Heart right ventricle (tissue), 16 donors: Measurements from ENCODE around the gene APOC1. TPM values are rescaled to one million over a fixed set of nuclear protein-coding genes. Genes with fewer than 3 reads are reported as not detected.
"Not testable (repeated sequence)": the region's sequence is repeated elsewhere in the genome, so short reads cannot be mapped to it uniquely, and the experiment has no call there.

ENCODE experiments used
- ATAC-seq, 8 donors: fragments of 200-7000 bp; cut with Tn5 transposase; one replicate each; pipeline ENCODE4 v1.9.1; 2020; ENCODE audit warnings: mild to moderate bottlenecking in 8 of 8, moderate library complexity in 8 of 8, moderate number of reproducible peaks in 1 of 8
- DNase-seq, 2 donors: peaks; one replicate each; pipeline ENCODE4 v3.0.0-alpha.2; 2020
- H3K27ac ChIP-seq, 10 donors: fragments of 200-600 bp; sonication (generic) in 2 of 10; one replicate each; pipeline versions ENCODE4 v1.5.0 to v1.8.0; 2020 to 2022; ENCODE audit warnings: mild to moderate bottlenecking in 3 of 10
- H3K27me3 ChIP-seq, 7 donors: fragments of 200-600 bp; one replicate each; pipeline ENCODE4 v1.8.0; 2021 to 2022; ENCODE audit warnings: mild to moderate bottlenecking in 2 of 7
- H3K36me3 ChIP-seq, 9 donors: fragments of 200-600 bp; sonication (generic) in 1 of 9; one replicate each; pipeline versions ENCODE4 v1.5.0 to v1.8.0; 2020 to 2022; ENCODE audit warnings: mild to moderate bottlenecking in 2 of 9
- H3K4me1 ChIP-seq, 9 donors: fragments of 200-600 bp; sonication (generic) in 1 of 9; one replicate each; pipeline versions ENCODE4 v1.5.0 to v1.8.0; 2020 to 2022; ENCODE audit warnings: mild to moderate bottlenecking in 4 of 9
- H3K4me3 ChIP-seq, 10 donors: fragments of 200-600 bp; sonication (generic) in 2 of 10; one replicate each; pipeline versions ENCODE4 v1.5.0 to v1.8.0; 2020 to 2022; ENCODE audit warnings: mild to moderate bottlenecking in 7 of 10, moderate library complexity in 2 of 10
- H3K9me3 ChIP-seq, 11 donors: fragments of 200-600 bp in 10 of 11; sonication (generic) in 2 of 11; one replicate each; pipeline versions ENCODE4 v1.5.0 to v1.8.0; 2013 to 2022; ENCODE audit warnings: mild to moderate bottlenecking in 2 of 11, control low read depth in 1 of 11, moderate library complexity in 1 of 11
- WGBS, 2 donors: extraction: QIAGEN DNeasy Blood & Tissue Kit; methylation state at CpG; one replicate each; pipeline ENCODE4 v1.1.7; 2013; ENCODE audit warnings: inconsistent platforms in 1 of 2; 5-methylcytosine and 5-hydroxymethylcytosine counted together
- intact Hi-C, 10 donors: fragments of 100-400 bp; cut with DNase I; formaldehyde crosslinking; loops; one replicate each; pipeline versions ENCODE4 v1.11.1 to v1.14.2; 2022
- polyA plus RNA-seq, 2 donors: library from polyadenylated mRNA; stranded (reverse); fragments of 200-250 nt; gene quantifications; one replicate each; pipeline ENCODE4 v1.2.3, GENCODE V29; 2013
- total RNA-seq, 10 donors: library from RNA; stranded (reverse); fragmentation: NEBNext Ultra II Directional in 3 of 10; extraction: Animal tissue kit (Norgen Biotek cat#: 25700) in 3 of 10; gene quantifications; one replicate each; pipeline versions ENCODE4 v1.2.1 to v1.2.4, GENCODE V29; 2021 to 2023
- TF ChIP-seq, protein P1 (sequence below), 9 donors: fragments of 200-600 bp; sonication (generic) in 2 of 9; IDR thresholded peaks; one replicate each; pipeline versions ENCODE4 v1.5.0 to v1.8.0; 2021 to 2022; ENCODE audit warnings: antibody characterized with exemption in 9 of 9, mild to moderate bottlenecking in 5 of 9, moderate library complexity in 1 of 9
- donor health status: Arrhythmogenic right ventricular cardiomyopathy.
- donor health status: ischemic (EF 13 %, LVEDD 7.1; RV severe dilation, severe dysfunction).
- donor health status: healthy with polysubstance abuse.
- donor health status: DM: no; HTN: yes; CAD: no.
- donor health status: DM: no; HTN: no; CAD: no.
- donor health status: ischemic (EF 25% LVEDD 6.9; RV normal size, moderate dysfunction).
- donor health status: ischemic (EF 25% LVEDD 5.7; RV mildly dilated, moderate dysfunction).
- donor health status: healthy.
- donor health status: DM: yes; HTN: yes; CAD: no.
- donor health status: Ischemic cardiomyopathy.
- donor health status: ischemic (EF 35%, LVEDD 5.7; RV mildly dilated, moderate dysfunction).
- donor health status: nonischemic (EF 11% LVEDD 7.7; RV severe dilation, severe dysfunction).
- donor health status: DM: yes; HTN: yes; CAD: no.
- donor health status: PGD.
- donor health status: ischemic (EF 29% LVEDD 5.4; RV normal size, mild dysfunction).
- donor health status: nonischemic (EF 23%, LVEDD 6.1; RV moderate dilation, normal function).

The APOC1 gene
- total and polyA plus RNA-seq, 12 donors = 1.4 to 13.5 (median 2.9) TPM; not detected in 5

GRCh38 chr19:44884566-44884965 is 29.8 kb upstream of the APOC1 start:
- WGBS, 2 donors = 93 to 94% methylated on average over 4 of the region's 4 CpGs
- intact Hi-C loops = no loop called here
- H3K27me3 ChIP-seq = no peaks in the 10 kb centered on the region
- H3K9me3 ChIP-seq = no peaks in the 10 kb centered on the region
- H3K4me1 ChIP-seq = peaks cover 1 to 9% (median 5%) of the 10 kb centered on the region in 9 donors
- H3K36me3 ChIP-seq = peaks cover 0 to 79% (median 17%) of the 10 kb centered on the region in 9 donors
- no peak for ATAC-seq
- no peak overlapping the region for H3K27ac ChIP-seq
- TF ChIP-seq, protein P1, sequence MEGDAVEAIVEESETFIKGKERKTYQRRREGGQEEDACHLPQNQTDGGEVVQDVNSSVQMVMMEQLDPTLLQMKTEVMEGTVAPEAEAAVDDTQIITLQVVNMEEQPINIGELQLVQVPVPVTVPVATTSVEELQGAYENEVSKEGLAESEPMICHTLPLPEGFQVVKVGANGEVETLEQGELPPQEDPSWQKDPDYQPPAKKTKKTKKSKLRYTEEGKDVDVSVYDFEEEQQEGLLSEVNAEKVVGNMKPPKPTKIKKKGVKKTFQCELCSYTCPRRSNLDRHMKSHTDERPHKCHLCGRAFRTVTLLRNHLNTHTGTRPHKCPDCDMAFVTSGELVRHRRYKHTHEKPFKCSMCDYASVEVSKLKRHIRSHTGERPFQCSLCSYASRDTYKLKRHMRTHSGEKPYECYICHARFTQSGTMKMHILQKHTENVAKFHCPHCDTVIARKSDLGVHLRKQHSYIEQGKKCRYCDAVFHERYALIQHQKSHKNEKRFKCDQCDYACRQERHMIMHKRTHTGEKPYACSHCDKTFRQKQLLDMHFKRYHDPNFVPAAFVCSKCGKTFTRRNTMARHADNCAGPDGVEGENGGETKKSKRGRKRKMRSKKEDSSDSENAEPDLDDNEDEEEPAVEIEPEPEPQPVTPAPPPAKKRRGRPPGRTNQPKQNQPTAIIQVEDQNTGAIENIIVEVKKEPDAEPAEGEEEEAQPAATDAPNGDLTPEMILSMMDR (IDR thresholded peaks at IDR 0.05) = no peak
- no peak for DNase-seq
- H3K4me3 ChIP-seq = no peak overlapping the region

DNA sequence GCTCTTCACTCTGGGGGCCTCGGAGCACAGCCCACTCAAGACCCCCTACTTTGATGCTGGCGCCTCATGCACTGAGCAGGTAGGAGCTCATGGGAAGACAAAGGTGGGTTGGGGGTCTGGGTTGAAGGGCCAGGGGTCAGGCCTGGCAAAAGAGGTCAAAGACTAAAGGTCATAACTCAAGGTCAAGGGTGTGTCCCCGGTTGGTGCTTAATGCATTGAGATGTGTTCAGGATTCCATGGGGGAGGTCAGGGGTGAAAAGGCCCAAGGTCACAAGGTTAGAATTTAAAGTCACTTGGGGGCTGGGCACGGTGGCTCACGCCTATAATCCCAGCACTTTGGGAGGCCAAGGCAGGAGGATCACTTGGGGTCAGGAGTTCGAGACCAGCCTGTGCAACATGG is 28.3 kb upstream of the APOC1 start:
- WGBS, 2 donors = 93 to 98% methylated on average over 6 of the region's 6 CpGs
- H3K4me1 ChIP-seq = peaks cover 5 to 12% (median 10%) of the 10 kb centered on the region in 9 donors
- H3K27me3 ChIP-seq = no peaks in the 10 kb centered on the region
- no peaks in the 10 kb centered on the region for H3K9me3 ChIP-seq
- DNase-seq (no peak), ATAC-seq (no peak)
- H3K4me3 ChIP-seq = no peak overlapping the region
- intact Hi-C loops = no loop called here
- H3K36me3 ChIP-seq = peaks cover 0 to 72% (median 17%) of the 10 kb centered on the region in 9 donors
- TF ChIP-seq, protein P1 (IDR thresholded peaks at IDR 0.05) = no peak
- no peak overlapping the region for H3K27ac ChIP-seq

GRCh38 chr19:44887648-44888047 is 26.8 kb upstream of the APOC1 start:
- TF ChIP-seq, protein P1 (IDR thresholded peaks at IDR 0.05) = no peak
- no peak for ATAC-seq
- Histone ChIP-seq H3K9me3 (no peaks in the 10 kb centered on the region), H3K4me3 (no peak overlapping the region), H3K27me3 (no peaks in the 10 kb centered on the region), H3K27ac (no peak overlapping the region), H3K36me3 (peaks cover 0 to 66% (median 17%) of the 10 kb centered on the region in 9 donors), H3K4me1 (peaks cover 13 to 24% (median 22%) of the 10 kb centered on the region in 9 donors)
- DNase-seq = no peak
- 85 to 89% methylated on average over 4 of the region's 4 CpGs for WGBS, 2 donors
- intact Hi-C loops = no loop called here

DNA sequence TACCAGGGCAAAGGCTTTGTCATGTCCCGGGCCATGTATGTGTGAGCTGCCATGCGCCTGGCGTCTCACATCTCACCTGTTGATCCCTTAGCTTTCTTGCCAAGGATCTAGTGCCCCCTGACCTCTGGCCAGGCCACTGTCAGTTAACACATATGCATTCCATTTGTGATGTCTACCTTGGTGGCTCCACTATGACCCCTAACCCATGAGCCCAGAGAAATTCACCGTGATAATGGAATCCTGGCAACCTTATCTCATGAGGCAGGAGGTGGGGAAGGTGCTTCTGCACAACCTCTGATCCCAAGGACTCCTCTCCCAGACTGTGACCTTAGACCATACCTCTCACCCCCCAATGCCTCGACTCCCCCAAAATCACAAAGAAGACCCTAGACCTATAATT is 26.1 kb upstream of the APOC1 start:
- H3K4me3 ChIP-seq, H3K27me3 ChIP-seq, H3K9me3 ChIP-seq, intact Hi-C loops, ATAC-seq, H3K27ac ChIP-seq, DNase-seq: not testable (repeated sequence)
- peaks cover 0 to 66% (median 24%) of the 10 kb centered on the region in 9 donors for H3K36me3 ChIP-seq
- 85 to 87% methylated on average over 4 to 5 of the region's 5 CpGs for WGBS, 2 donors
- peaks cover 13 to 28% (median 25%) of the 10 kb centered on the region in 9 donors for H3K4me1 ChIP-seq

GRCh38 chr19:44889830-44890365 is 24.5 kb upstream of the APOC1 start:
- intact Hi-C loops = loop anchor here in 5 of 10 donors (2.0 to 10.0 kb wide), 3 partner anchors 43 to 285 kb away; partner anchors contain the start of genes NECTIN2 (in 5 of the 5), BLOC1S3 (in 1 of the 5) and TRAPPC6A (in 1 of the 5)
- DNase-seq = no peak
- 54 to 56% methylated on average over 17 of the region's 17 CpGs for WGBS, 2 donors
- ATAC-seq = no peak
- Histone ChIP-seq H3K27ac (peak overlapping the region in 8 of 10 donors; percentile 81 to 98 (median 92)), H3K4me1 (peaks cover 13 to 28% (median 25%) of the 10 kb centered on the region in 9 donors), H3K36me3 (peaks cover 0 to 66% (median 37%) of the 10 kb centered on the region in 9 donors), H3K27me3 (no peaks in the 10 kb centered on the region), H3K9me3 (no peaks in the 10 kb centered on the region), H3K4me3 (peak overlapping the region; percentile 16 to 87 (median 58))
- TF ChIP-seq, protein P1 (IDR thresholded peaks at IDR 0.05) = no peak
